ENCODE data around the gene CBLN3. TPM values are rescaled to one million over a fixed set of nuclear protein-coding genes. Genes with fewer than 3 reads are reported as not detected.

The CBLN3 gene
- total RNA-seq, 2 experiments from 2014 or later = 1.6 to 1.7 TPM

DNA sequence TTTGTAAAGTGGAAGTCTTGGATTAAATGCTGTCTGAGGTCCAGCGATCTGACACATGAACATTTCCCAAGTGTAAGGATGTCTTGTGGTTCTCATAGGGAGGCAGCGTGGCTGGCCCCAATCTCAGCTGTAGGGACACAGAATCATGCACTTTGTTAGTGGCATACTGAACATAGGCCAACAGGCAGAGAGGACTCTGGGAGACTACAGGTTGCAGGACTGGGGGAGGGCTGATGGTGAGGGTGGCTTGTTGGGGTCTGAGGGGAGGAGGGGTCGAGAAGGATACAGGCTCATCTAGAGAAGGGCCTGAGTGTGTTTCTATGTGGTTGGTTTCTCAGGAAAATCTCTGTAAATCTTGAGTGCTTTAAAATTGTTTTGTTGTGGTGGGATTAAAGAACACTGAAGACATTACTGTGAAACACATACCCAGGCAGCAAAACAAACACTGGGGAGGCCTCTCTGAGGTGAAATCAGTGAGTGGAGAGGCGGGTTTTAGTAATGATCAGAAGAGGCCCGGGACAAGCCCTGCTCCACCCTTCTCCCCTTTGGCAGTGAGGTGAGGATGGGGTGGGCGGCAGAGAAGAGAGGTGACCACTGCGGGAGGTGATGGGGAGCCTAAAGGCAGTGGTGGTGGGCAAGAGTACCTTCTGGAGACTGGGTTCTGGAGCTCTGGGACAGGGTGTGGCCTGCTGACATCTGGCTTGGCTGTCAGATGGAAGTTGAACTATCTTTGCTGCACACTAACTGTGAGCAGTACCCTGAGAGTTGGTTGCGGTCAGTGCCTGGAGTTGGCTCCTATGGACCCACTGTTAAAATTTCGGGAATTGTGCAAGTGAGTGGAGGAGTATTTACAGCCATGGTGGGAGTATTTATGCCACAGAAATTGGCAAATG, 27.4 kb downstream of the CBLN3 start:
- H3K4me3 ChIP-seq (ENCODE audit: low read length) = no peak overlapping the region
- H3K27me3 Mint-ChIP-seq = peaks cover 28% of the 10 kb centered on the region
- H3K9me3 ChIP-seq (ENCODE audit: control insufficient read depth in 1 of 2, insufficient read depth in 1 of 2, low read length in 2 of 2) = no peaks in the 10 kb centered on the region
- CTCF ChIA-PET = no interaction called here
- no peak for ATAC-seq (ENCODE audit: poor library complexity)
- H3K27ac ChIP-seq (ENCODE audit: low read depth in 1 of 2, low read length in 2 of 2) = no peak overlapping the region
- no peak for DNase-seq
- no peaks in the 10 kb centered on the region for H3K36me3 ChIP-seq (ENCODE audit: insufficient read depth, low read length)
- intact Hi-C loops (cut with DNase I, micrococcal nuclease) = no loop called here
- H3K4me3 Mint-ChIP-seq = no peak overlapping the region
- no peak overlapping the region for H3K27ac Mint-ChIP-seq
- no peaks in the 10 kb centered on the region for H3K36me3 Mint-ChIP-seq (ENCODE audit: low read depth)
- H3K4me1 Mint-ChIP-seq (ENCODE audit: low read depth) = peaks cover 8% of the 10 kb centered on the region
- H3K27me3 ChIP-seq (ENCODE audit: control insufficient read depth in 1 of 2, insufficient read depth in 2 of 2, low read length in 2 of 2) = peaks cover 0 to 18% of the 10 kb centered on the region in 2 experiments
- peaks cover 8% of the 10 kb centered on the region for H3K4me1 ChIP-seq (ENCODE audit: insufficient read depth, low read length)
- H3K9me3 Mint-ChIP-seq = no peaks in the 10 kb centered on the region
- POLR2A ChIA-PET = no interaction called here
- TF ChIP-seq, protein P1, sequence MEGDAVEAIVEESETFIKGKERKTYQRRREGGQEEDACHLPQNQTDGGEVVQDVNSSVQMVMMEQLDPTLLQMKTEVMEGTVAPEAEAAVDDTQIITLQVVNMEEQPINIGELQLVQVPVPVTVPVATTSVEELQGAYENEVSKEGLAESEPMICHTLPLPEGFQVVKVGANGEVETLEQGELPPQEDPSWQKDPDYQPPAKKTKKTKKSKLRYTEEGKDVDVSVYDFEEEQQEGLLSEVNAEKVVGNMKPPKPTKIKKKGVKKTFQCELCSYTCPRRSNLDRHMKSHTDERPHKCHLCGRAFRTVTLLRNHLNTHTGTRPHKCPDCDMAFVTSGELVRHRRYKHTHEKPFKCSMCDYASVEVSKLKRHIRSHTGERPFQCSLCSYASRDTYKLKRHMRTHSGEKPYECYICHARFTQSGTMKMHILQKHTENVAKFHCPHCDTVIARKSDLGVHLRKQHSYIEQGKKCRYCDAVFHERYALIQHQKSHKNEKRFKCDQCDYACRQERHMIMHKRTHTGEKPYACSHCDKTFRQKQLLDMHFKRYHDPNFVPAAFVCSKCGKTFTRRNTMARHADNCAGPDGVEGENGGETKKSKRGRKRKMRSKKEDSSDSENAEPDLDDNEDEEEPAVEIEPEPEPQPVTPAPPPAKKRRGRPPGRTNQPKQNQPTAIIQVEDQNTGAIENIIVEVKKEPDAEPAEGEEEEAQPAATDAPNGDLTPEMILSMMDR (IDR thresholded peaks at IDR 0.05) = no peak

DNA sequence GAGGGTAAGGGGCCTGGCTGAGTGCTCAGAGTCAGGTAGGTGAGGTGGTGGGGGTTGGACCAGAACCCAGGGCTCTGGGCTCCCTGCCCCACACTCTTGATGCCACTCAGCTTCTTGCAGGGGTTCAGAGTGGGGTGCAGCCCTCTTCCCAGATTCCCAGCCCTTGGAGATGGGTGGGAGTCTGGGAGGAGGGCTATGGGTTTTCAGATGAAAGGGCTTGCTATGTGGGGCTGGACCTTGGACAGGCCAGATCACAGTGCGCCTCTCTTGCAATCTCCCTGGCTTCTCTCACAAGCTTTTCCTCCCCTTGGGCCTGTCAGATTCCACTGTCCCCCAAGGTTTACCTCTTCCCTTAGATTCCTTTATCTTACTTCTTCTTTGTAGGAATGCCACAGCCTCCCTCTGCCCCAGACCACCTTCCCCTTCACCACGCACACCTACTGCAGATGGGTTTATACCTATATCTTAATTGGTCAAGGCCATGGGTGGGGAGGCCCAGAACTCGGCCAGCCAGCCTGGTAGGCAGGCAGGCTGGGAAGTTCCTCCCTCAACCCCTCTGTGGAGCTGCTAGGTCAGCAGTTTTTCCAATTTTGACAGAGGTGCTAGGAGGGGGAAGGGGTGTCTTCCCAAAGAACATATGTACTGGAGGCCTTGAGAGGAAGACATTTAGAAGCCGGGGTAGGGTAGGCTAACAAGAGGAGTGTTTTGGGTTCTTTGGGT, 29.3 kb downstream of the CBLN3 start:
- Histone ChIP-seq H3K4me3 (ENCODE audit: low read length) (no peak overlapping the region), H3K36me3 (ENCODE audit: insufficient read depth, low read length) (no peaks in the 10 kb centered on the region), H3K27me3 (ENCODE audit: control insufficient read depth in 1 of 2, insufficient read depth in 2 of 2, low read length in 2 of 2) (peaks cover 0 to 10% of the 10 kb centered on the region in 2 experiments), H3K9me3 (ENCODE audit: control insufficient read depth in 1 of 2, insufficient read depth in 1 of 2, low read length in 2 of 2) (no peaks in the 10 kb centered on the region), H3K27ac (ENCODE audit: low read depth in 1 of 2, low read length in 2 of 2) (no peak overlapping the region), H3K4me1 (ENCODE audit: insufficient read depth, low read length) (peaks cover 8% of the 10 kb centered on the region)
- no peaks in the 10 kb centered on the region for H3K36me3 Mint-ChIP-seq (ENCODE audit: low read depth)
- no peak overlapping the region for H3K27ac Mint-ChIP-seq
- peaks cover 8% of the 10 kb centered on the region for H3K4me1 Mint-ChIP-seq (ENCODE audit: low read depth)
- ATAC-seq (ENCODE audit: poor library complexity) = no peak
- POLR2A ChIA-PET = interaction anchor here (0.8 kb wide), 1 partner anchor 30 kb away, joined by 3 read pairs; the partner anchor contains the start of gene KHNYN
- no peak for DNase-seq
- H3K9me3 Mint-ChIP-seq = no peaks in the 10 kb centered on the region
- TF ChIP-seq, protein P1 (IDR thresholded peaks at IDR 0.05) = no peak
- H3K27me3 Mint-ChIP-seq = peaks cover 16% of the 10 kb centered on the region
- peak overlapping the region; percentile 84 for H3K4me3 Mint-ChIP-seq
- intact Hi-C loops (cut with DNase I, micrococcal nuclease) = no loop called here
- CTCF ChIA-PET = interaction anchor here (0.9 to 1.1 kb wide), 2 partner anchors 34 to 36 kb away, joined by 3 read pairs; no protein-coding TSS in a partner anchor

DNA sequence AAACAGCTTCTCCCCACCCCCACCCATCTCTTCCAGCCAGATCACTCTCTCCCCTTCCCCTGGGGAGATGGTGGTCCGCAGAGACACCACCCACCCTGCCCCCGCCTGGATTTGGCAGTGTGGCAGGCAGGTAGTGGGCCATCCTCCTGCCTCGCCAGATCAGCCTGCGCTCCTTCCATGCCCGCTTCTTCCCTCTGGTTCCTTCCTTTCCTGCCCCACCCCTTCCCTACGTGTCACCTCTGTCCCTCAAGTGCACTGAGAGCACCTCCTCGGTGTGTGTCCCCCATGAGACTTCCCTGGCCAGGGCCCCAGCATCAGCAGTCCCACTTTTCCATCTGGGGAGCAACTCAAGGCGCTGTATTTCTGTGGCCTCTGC, 30.0 kb downstream of the CBLN3 start:
- H3K36me3 Mint-ChIP-seq (ENCODE audit: low read depth) = no peaks in the 10 kb centered on the region
- H3K27me3 Mint-ChIP-seq = peaks cover 9% of the 10 kb centered on the region
- H3K27ac Mint-ChIP-seq = no peak overlapping the region
- Histone ChIP-seq H3K4me3 (ENCODE audit: low read length) (peak overlapping the region; percentile 50), H3K36me3 (ENCODE audit: insufficient read depth, low read length) (no peaks in the 10 kb centered on the region), H3K4me1 (ENCODE audit: insufficient read depth, low read length) (peaks cover 8% of the 10 kb centered on the region), H3K9me3 (ENCODE audit: control insufficient read depth in 1 of 2, insufficient read depth in 1 of 2, low read length in 2 of 2) (no peaks in the 10 kb centered on the region), H3K27ac (ENCODE audit: low read depth in 1 of 2, low read length in 2 of 2) (no peak overlapping the region), H3K27me3 (ENCODE audit: control insufficient read depth in 1 of 2, insufficient read depth in 2 of 2, low read length in 2 of 2) (peaks cover 0 to 10% of the 10 kb centered on the region in 2 experiments)
- DNase-seq = no peak
- TF ChIP-seq, protein P1 (IDR thresholded peaks at IDR 0.05) = no peak
- CTCF ChIA-PET = interaction anchor here (1.1 kb wide), 1 partner anchor 37 kb away, joined by 3 read pairs; no protein-coding TSS in a partner anchor
- H3K4me1 Mint-ChIP-seq (ENCODE audit: low read depth) = peaks cover 8% of the 10 kb centered on the region
- intact Hi-C loops (cut with DNase I, micrococcal nuclease) = no loop called here
- POLR2A ChIA-PET = interaction anchor here (1.0 to 1.5 kb wide), 3 partner anchors 10 to 37 kb away, joined by 4 to 9 read pairs (median 4); partner anchors contain the start of gene KHNYN
- no peaks in the 10 kb centered on the region for H3K9me3 Mint-ChIP-seq
- peak overlapping the region; percentile 84 for H3K4me3 Mint-ChIP-seq
- no peak for ATAC-seq (ENCODE audit: poor library complexity)
